Measurements from ENCODE around the gene MCF2L2.

DNA sequence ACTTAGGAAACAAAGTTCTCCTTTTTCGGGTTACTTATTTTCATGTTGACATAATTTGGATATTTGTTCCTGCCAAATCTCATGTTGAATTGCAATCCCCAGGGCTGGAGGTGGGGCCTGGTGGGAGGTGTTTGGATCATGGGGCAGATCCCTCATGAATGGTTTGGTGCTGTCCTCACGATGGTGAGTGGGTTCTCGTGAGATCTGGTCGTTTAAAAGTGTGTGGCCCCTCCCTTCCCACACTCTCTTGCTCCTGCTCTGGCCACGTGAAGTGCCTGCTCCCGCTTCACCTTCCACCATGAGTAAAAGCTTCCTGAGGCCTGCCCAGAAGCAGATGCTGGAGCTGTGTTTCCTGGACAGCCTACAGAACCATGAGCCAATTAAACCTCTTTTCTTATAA lies 43.7 kb upstream of the MCF2L2 start:
- TF ChIP-seq MXI1 (IDR thresholded peaks at IDR 0.05; ENCODE audit: low read depth, low read length) = no peak
- TF ChIP-seq, protein P1, sequence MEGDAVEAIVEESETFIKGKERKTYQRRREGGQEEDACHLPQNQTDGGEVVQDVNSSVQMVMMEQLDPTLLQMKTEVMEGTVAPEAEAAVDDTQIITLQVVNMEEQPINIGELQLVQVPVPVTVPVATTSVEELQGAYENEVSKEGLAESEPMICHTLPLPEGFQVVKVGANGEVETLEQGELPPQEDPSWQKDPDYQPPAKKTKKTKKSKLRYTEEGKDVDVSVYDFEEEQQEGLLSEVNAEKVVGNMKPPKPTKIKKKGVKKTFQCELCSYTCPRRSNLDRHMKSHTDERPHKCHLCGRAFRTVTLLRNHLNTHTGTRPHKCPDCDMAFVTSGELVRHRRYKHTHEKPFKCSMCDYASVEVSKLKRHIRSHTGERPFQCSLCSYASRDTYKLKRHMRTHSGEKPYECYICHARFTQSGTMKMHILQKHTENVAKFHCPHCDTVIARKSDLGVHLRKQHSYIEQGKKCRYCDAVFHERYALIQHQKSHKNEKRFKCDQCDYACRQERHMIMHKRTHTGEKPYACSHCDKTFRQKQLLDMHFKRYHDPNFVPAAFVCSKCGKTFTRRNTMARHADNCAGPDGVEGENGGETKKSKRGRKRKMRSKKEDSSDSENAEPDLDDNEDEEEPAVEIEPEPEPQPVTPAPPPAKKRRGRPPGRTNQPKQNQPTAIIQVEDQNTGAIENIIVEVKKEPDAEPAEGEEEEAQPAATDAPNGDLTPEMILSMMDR (IDR thresholded peaks at IDR 0.05 in 2 of 3, conservative IDR thresholded peaks at IDR 0.05 in 1 of 3; ENCODE audit: insufficient read depth in 2 of 3, low read depth in 1 of 3, low read length in 3 of 3) = no peak
- TF ChIP-seq RFX5 (IDR thresholded peaks at IDR 0.05; ENCODE audit: low read depth, low read length) = no peak
